HCT116 (cell line): Measurements from ENCODE around the gene SYCP3. TPM values are rescaled to one million over a fixed set of nuclear protein-coding genes. Genes with fewer than 3 reads are reported as not detected.

Experiments
- ATAC-seq: fragments of 200-7000 bp; cut with Tn5 transposase; 2 replicates; pipeline ENCODE4 v1.9.1; 2020; ENCODE audit warnings: mild to moderate bottlenecking, moderate library complexity
- BruUV-seq: library from RNA; stranded (reverse); fragments of 400-500 nt; replicated peaks from 2 replicates; lab custom pipeline; 2021; lab: Mats Ljungman, UMichigan
- CTCF ChIA-PET: fragments of 300-600 bp; sonication (Branson Sonifier 250); formaldehyde crosslinking; loops from one replicate; lab custom pipeline; 2021; ENCODE audit warnings: antibody characterized with exemption; lab: Charles Lee
- POLR2A ChIA-PET: fragments of 300-600, 350-600 bp; sonication (Branson Sonifier 250); formaldehyde crosslinking; loops from one replicate; lab custom pipeline; 2021; ENCODE audit warnings: antibody characterized with exemption; lab: Charles Lee
- RAD21 ChIA-PET, 2 experiments: fragments of 300-600 bp; sonication (Branson Sonifier 250); formaldehyde crosslinking; loops; one replicate each; lab custom pipeline; 2023; ENCODE audit warnings: low total read pairs in 2 of 2; ENCODE audit not compliant: uncharacterized antibody in 2 of 2, unreplicated experiment in 2 of 2, low non-redundant PET in 1 of 2; lab: Charles Lee
- DNase-seq: peaks from one replicate; pipeline ENCODE4 v3.0.0-alpha.2; 2010; ENCODE audit warnings: low read depth, low spot score
- H2AFZ ChIP-seq: fragments of 200-600 bp; shearing (Covaris generic), sonication (generic); 2 replicates; pipeline ENCODE4 v1.6.1; 2017; ENCODE audit warnings: low read depth, mixed run types, mixed read lengths, antibody characterized with exemption, low read length; ENCODE audit not compliant: poor library complexity, severe bottlenecking
- H3K27ac ChIP-seq: 2 replicates; pipeline ENCODE4 v1.5.1; 2012; ENCODE audit warnings: low read depth, low read length
- H3K27me3 ChIP-seq: fragments of 200-600 bp; sonication (generic); 2 replicates; pipeline ENCODE4 v1.6.1; 2016; ENCODE audit warnings: mixed run types, low read length, mixed read lengths; ENCODE audit not compliant: insufficient read depth
- H3K36me3 ChIP-seq, 2 experiments: fragments of 200-500 bp in 1 of 2; fragments of 200-600 bp in 1 of 2; sonication (Bioruptor generic) in 1 of 2; sonication (generic) in 1 of 2; 2 replicates each; pipeline versions ENCODE4 v1.5.1 to v1.6.1; 2014 to 2016; ENCODE audit warnings: low read length in 2 of 2, inconsistent platforms in 1 of 2, mixed read lengths in 1 of 2, mixed run types in 1 of 2; ENCODE audit not compliant: insufficient read depth in 2 of 2, control insufficient read depth in 1 of 2
- H3K4me1 ChIP-seq, 2 experiments: fragments of 200-600 bp in 1 of 2; sonication (generic) in 1 of 2; 2 replicates each; pipeline versions ENCODE4 v1.5.1 to v1.6.1; 2012 to 2017; ENCODE audit warnings: low read length in 2 of 2, inconsistent platforms in 1 of 2, mild to moderate bottlenecking in 1 of 2, mixed read lengths in 1 of 2, mixed run types in 1 of 2, moderate library complexity in 1 of 2; ENCODE audit not compliant: insufficient read depth in 2 of 2, control insufficient read depth in 1 of 2
- H3K4me2 ChIP-seq: fragments of 200-600 bp; sonication (generic); 2 replicates; pipeline ENCODE4 v1.6.1; 2017; ENCODE audit warnings: mixed run types, low read length, mixed read lengths
- H3K4me3 ChIP-seq, 2 experiments: fragments of 200-600 bp in 1 of 2; sonication (generic) in 1 of 2; replicated peaks in 1 of 2; 2 replicates each; pipeline ENCODE4 v1.5.1; 2011 to 2016; ENCODE audit warnings: low read length in 2 of 2, control low read depth in 1 of 2, low read depth in 1 of 2, mild to moderate bottlenecking in 1 of 2, mixed read lengths in 1 of 2, mixed run types in 1 of 2
- H3K79me2 ChIP-seq: fragments of 200-600 bp; sonication (generic); 2 replicates; pipeline ENCODE4 v1.6.1; 2017; ENCODE audit warnings: mild to moderate bottlenecking, mixed run types, low read length, moderate library complexity, mixed read lengths; ENCODE audit not compliant: insufficient read depth
- H3K9ac ChIP-seq: fragments of 200-600 bp; sonication (generic); 2 replicates; pipeline ENCODE4 v1.6.1; 2016; ENCODE audit warnings: low read length, mixed read lengths
- H3K9me2 ChIP-seq: fragments of 200-600 bp; sonication (generic), shearing (Covaris generic); 2 replicates; pipeline ENCODE4 v1.6.1; 2017; ENCODE audit warnings: mixed run types, mild to moderate bottlenecking, moderate library complexity; ENCODE audit not compliant: insufficient read depth
- H3K9me3 ChIP-seq, 2 experiments: fragments of 200-500 bp in 1 of 2; fragments of 200-600 bp in 1 of 2; sonication (Bioruptor generic) in 1 of 2; sonication (generic) in 1 of 2; 2 replicates each; pipeline ENCODE4 v1.6.1; 2014 to 2017; ENCODE audit warnings: low read length in 2 of 2, mixed read lengths in 2 of 2, inconsistent platforms in 1 of 2, low read depth in 1 of 2, mild to moderate bottlenecking in 1 of 2, mixed run types in 1 of 2, moderate library complexity in 1 of 2; ENCODE audit not compliant: control insufficient read depth in 1 of 2, insufficient read depth in 1 of 2
- H4K20me1 ChIP-seq: fragments of 200-600 bp; sonication (generic), shearing (Covaris generic); 2 replicates; pipeline ENCODE4 v1.6.1; 2017; ENCODE audit warnings: mixed run types, mild to moderate bottlenecking, moderate library complexity; ENCODE audit not compliant: insufficient read depth
- ATF3 ChIP-seq: IDR thresholded peaks from 2 replicates; pipeline ENCODE4 v1.6.1; 2012
- CEBPB ChIP-seq: IDR thresholded peaks from 2 replicates; pipeline ENCODE4 v1.6.1; 2012; ENCODE audit warnings: low read depth
- EZH2 ChIP-seq: fragments of 200-600 bp; sonication (generic); IDR thresholded peaks from 2 replicates; pipeline ENCODE4 v1.6.1; 2017; ENCODE audit warnings: antibody characterized with exemption, mixed run types
- JUND ChIP-seq: IDR thresholded peaks from 2 replicates; pipeline ENCODE4 v1.6.1; 2012
- POLR2A ChIP-seq: IDR thresholded peaks from 2 replicates; pipeline ENCODE4 v1.7.0; 2011; ENCODE audit warnings: borderline replicate concordance; ENCODE audit not compliant: insufficient read depth, insufficient read length; ENCODE audit errors: extremely low read depth
- POLR2AphosphoS5 ChIP-seq: IDR thresholded peaks from 2 replicates; pipeline ENCODE4 v1.6.1; 2011; ENCODE audit warnings: mild to moderate bottlenecking, low read depth, low read length, moderate library complexity
- REST ChIP-seq: IDR thresholded peaks from 2 replicates; pipeline ENCODE4 v1.6.1; 2012; ENCODE audit warnings: low read depth
- SIN3A ChIP-seq: IDR thresholded peaks from 2 replicates; pipeline ENCODE4 v1.6.1; 2012; ENCODE audit warnings: low read depth
- SP1 ChIP-seq: IDR thresholded peaks from 2 replicates; pipeline ENCODE4 v1.6.1; 2012; ENCODE audit warnings: low read depth
- YY1 ChIP-seq: IDR thresholded peaks from 2 replicates; pipeline ENCODE4 v1.6.1; 2011; ENCODE audit warnings: low read length, low read depth, moderate library complexity, mild to moderate bottlenecking; ENCODE audit not compliant: insufficient replicate concordance; ENCODE audit errors: extremely low read depth
- intact Hi-C: fragments of 100-400 bp; cut with micrococcal nuclease; formaldehyde crosslinking; loops from 2 replicates; pipeline ENCODE4 v1.10.0; 2022
- total RNA-seq: library from RNA; stranded (reverse); gene quantifications from one replicate; pipeline ENCODE4 v1.2.1, GENCODE V29; 2021; ENCODE audit not compliant: unreplicated experiment

SYCP3 gene
- total RNA-seq, 1 experiment from 2014 or later = not detected

- ChIA-PET RAD21 (no interaction called here), CTCF (no interaction called here), POLR2A (no interaction called here)
- no peak overlapping the region for H3K4me3 ChIP-seq
- no peak overlapping the region for H2AFZ ChIP-seq
- H3K9me2 ChIP-seq = no peaks in the 10 kb centered on the region
- BruUV-seq = no TSS peak
- H3K27me3 ChIP-seq = no peaks in the 10 kb centered on the region
- no peak overlapping the region; the same call in 1 of the 2 replicates for H3K4me2 ChIP-seq
- TF ChIP-seq REST (no peak), YY1 (no peak), ATF3 (no peak)
- H4K20me1 ChIP-seq = no peaks in the 10 kb centered on the region
- DNase-seq (no peak), ATAC-seq (peak; percentile 40; the same call in 1 of the 2 replicates)
- H3K4me1 ChIP-seq = peaks cover 4 to 15% of the 10 kb centered on the region in 2 experiments; a peak in 3 of 4 replicates
- H3K79me2 ChIP-seq = peaks cover 80% of the 10 kb centered on the region
- no peak overlapping the region for H3K27ac ChIP-seq
- H3K36me3 ChIP-seq = no peaks in the 10 kb centered on the region
- H3K9me3 ChIP-seq = no peaks in the 10 kb centered on the region
- intact Hi-C loops = no loop called here
- no peak overlapping the region for H3K9ac ChIP-seq
These were observed 32.0 kb downstream of the SYCP3 start for GRCh38 chr12:101707131-101707782.

- Histone ChIP-seq H3K4me3 (no peak overlapping the region), H3K79me2 (peaks cover 80% of the 10 kb centered on the region), H3K9ac (no peak overlapping the region), H3K9me3 (no peaks in the 10 kb centered on the region), H3K27ac (no peak overlapping the region), H3K4me1 (peaks cover 4 to 15% of the 10 kb centered on the region in 2 experiments; a peak in 3 of 4 replicates), H3K9me2 (no peaks in the 10 kb centered on the region), H3K36me3 (no peaks in the 10 kb centered on the region), H3K27me3 (no peaks in the 10 kb centered on the region), H3K4me2 (peak overlapping the region; percentile 38; the same call in 1 of the 2 replicates), H4K20me1 (no peaks in the 10 kb centered on the region), H2AFZ (no peak overlapping the region)
- ChIA-PET POLR2A (no interaction called here), CTCF (no interaction called here), RAD21 (no interaction called here)
- ATAC-seq = no peak
- no TSS peak for BruUV-seq
- intact Hi-C loops = no loop called here
- no peak for DNase-seq
- no peak for TF ChIP-seq POLR2AphosphoS5
- no peak for TF ChIP-seq REST
- no peak for TF ChIP-seq POLR2A
- no peak for TF ChIP-seq EZH2
- TF ChIP-seq SIN3A = no peak
- TF ChIP-seq CEBPB = no peak
- TF ChIP-seq SP1 = no peak
- TF ChIP-seq JUND = no peak
These were observed 32.9 kb downstream of the SYCP3 start for GRCh38 chr12:101706403-101706802.
